WERI-Rb-1 (cell line): ENCODE data around the gene TBC1D5.
"Not testable (repeated sequence)": the region's sequence is repeated elsewhere in the genome, so short reads cannot be mapped to it uniquely, and the experiment has no call there.

ENCODE experiments used
- DNase-seq: peaks from one replicate; pipeline ENCODE4 v3.0.0-alpha.2; 2020
- H3K27ac ChIP-seq: fragments of 250-450 bp; sonication (Bioruptor Pico); 2 replicates; pipeline ENCODE4 v1.5.1; 2020; ENCODE audit warnings: mild to moderate bottlenecking, moderate library complexity
- H3K27me3 ChIP-seq: fragments of 250-450 bp; sonication (Bioruptor Pico); 2 replicates; pipeline ENCODE4 v1.5.1; 2021; ENCODE audit warnings: mild to moderate bottlenecking, low read depth, moderate library complexity; ENCODE audit not compliant: insufficient read depth, severe bottlenecking
- H3K36me3 ChIP-seq: fragments of 250-450 bp; sonication (Bioruptor Pico); 2 replicates; pipeline ENCODE4 v1.5.1; 2020; ENCODE audit warnings: mild to moderate bottlenecking, moderate library complexity
- H3K4me3 ChIP-seq: 2 replicates; pipeline ENCODE4 v1.5.1; 2011; ENCODE audit warnings: low read depth, mild to moderate bottlenecking, control low read depth, low read length
- H3K9me3 ChIP-seq: fragments of 250-450 bp; sonication (Bioruptor Pico); 2 replicates; pipeline ENCODE4 v1.5.1; 2021; ENCODE audit warnings: mild to moderate bottlenecking, moderate library complexity; ENCODE audit not compliant: severe bottlenecking
- CTCF ChIP-seq: IDR thresholded peaks from 2 replicates; pipeline ENCODE4 v1.5.1; 2011; ENCODE audit warnings: low read depth, mild to moderate bottlenecking, control low read depth, inconsistent platforms, low read length

The TBC1D5 gene

GRCh38 chr3:17507480-17507879, 235.0 kb downstream of the TBC1D5 start:
- H3K9me3 ChIP-seq, result no peaks in the 10 kb centered on the region
- no peak overlapping the region for H3K27ac ChIP-seq
- no peak for TF ChIP-seq CTCF
- no peak overlapping the region for H3K4me3 ChIP-seq
- H3K27me3 ChIP-seq, result no peaks in the 10 kb centered on the region
- no peaks in the 10 kb centered on the region for H3K36me3 ChIP-seq
- DNase-seq, result no peak

DNA sequence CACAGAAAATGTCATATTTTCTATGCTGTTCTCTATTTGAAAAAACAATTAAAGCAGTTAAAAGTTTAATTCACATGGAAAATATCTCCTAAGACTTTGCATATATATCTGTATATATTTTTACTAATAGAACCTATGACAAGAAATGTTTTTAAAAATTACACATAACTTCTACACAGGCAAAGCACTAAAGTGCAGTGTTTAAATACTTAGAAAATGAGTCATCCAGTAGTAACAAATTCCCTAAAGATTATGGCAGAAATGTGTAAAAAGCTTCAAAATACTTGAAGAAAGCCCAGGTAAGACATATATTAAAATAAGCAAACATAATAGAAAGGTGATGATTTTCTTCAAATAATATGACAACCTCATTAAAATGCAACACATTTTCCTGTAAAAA, 236.6 kb downstream of the TBC1D5 start:
- no peaks in the 10 kb centered on the region for H3K36me3 ChIP-seq
- no peaks in the 10 kb centered on the region for H3K9me3 ChIP-seq
- H3K27me3 ChIP-seq, result no peaks in the 10 kb centered on the region
- TF ChIP-seq CTCF, result no peak
- DNase-seq, result no peak
- no peak overlapping the region for H3K4me3 ChIP-seq
- H3K27ac ChIP-seq, result no peak overlapping the region

DNA sequence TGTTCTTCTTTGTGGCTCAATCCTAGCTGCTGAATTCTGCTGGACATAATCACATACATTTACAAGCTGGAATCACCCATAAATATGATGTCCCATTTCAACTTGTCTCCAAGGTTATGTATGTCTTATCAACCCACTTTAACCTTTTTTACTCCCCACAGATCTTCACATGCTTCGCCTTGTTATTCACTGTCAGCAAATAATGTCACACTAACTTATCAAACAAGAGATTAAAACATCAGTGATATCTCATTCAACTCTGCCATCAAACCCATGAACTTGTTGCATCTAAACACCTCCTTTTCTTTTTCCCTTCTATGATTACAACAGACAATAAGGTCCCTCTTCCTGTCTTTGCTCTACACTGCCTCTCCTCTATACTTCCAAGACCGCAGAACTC, 240.7 kb downstream of the TBC1D5 start:
- H3K9me3 ChIP-seq, result no peaks in the 10 kb centered on the region
- no peak for DNase-seq
- H3K27me3 ChIP-seq, result no peaks in the 10 kb centered on the region
- TF ChIP-seq CTCF, result no peak
- H3K4me3 ChIP-seq, result no peak overlapping the region
- H3K27ac ChIP-seq, result no peak overlapping the region
- no peaks in the 10 kb centered on the region for H3K36me3 ChIP-seq

GRCh38 chr3:17500618-17501017, 241.8 kb downstream of the TBC1D5 start:
- H3K27ac ChIP-seq, result no peak overlapping the region
- no peak for TF ChIP-seq CTCF
- H3K4me3 ChIP-seq, result no peak overlapping the region
- DNase-seq, result no peak
- H3K9me3 ChIP-seq, result no peaks in the 10 kb centered on the region
- H3K27me3 ChIP-seq, result no peaks in the 10 kb centered on the region
- no peaks in the 10 kb centered on the region for H3K36me3 ChIP-seq

GRCh38 chr3:17494117-17494809, 248.2 kb downstream of the TBC1D5 start:
- no peak overlapping the region for H3K4me3 ChIP-seq
- H3K36me3 ChIP-seq, result no peaks in the 10 kb centered on the region
- no peak for DNase-seq
- no peaks in the 10 kb centered on the region for H3K9me3 ChIP-seq
- no peaks in the 10 kb centered on the region for H3K27me3 ChIP-seq
- no peak overlapping the region for H3K27ac ChIP-seq
- no peak for TF ChIP-seq CTCF

- Histone ChIP-seq H3K9me3 (no peaks in the 10 kb centered on the region), H3K27ac (no peak overlapping the region), H3K36me3 (no peaks in the 10 kb centered on the region), H3K27me3 (no peaks in the 10 kb centered on the region), H3K4me3 (no peak overlapping the region)
- TF ChIP-seq CTCF, result no peak
- DNase-seq, result no peak
Measured at GRCh38 chr3:17491601-17492000, 250.8 kb downstream of the TBC1D5 start.

- not testable (repeated sequence) for H3K27me3 ChIP-seq, H3K9me3 ChIP-seq, H3K27ac ChIP-seq, H3K36me3 ChIP-seq, H3K4me3 ChIP-seq, DNase-seq
Measured at GRCh38 chr3:17491190-17491589, 251.2 kb downstream of the TBC1D5 start.
